ENCODE measurements around the gene ICAM4.

- no peak for TF ChIP-seq POLR2AphosphoS5 (IDR thresholded peaks at IDR 0.05)
- TF ChIP-seq POLR2A (IDR thresholded peaks at IDR 0.05), result no peak
- TF ChIP-seq, protein P1, sequence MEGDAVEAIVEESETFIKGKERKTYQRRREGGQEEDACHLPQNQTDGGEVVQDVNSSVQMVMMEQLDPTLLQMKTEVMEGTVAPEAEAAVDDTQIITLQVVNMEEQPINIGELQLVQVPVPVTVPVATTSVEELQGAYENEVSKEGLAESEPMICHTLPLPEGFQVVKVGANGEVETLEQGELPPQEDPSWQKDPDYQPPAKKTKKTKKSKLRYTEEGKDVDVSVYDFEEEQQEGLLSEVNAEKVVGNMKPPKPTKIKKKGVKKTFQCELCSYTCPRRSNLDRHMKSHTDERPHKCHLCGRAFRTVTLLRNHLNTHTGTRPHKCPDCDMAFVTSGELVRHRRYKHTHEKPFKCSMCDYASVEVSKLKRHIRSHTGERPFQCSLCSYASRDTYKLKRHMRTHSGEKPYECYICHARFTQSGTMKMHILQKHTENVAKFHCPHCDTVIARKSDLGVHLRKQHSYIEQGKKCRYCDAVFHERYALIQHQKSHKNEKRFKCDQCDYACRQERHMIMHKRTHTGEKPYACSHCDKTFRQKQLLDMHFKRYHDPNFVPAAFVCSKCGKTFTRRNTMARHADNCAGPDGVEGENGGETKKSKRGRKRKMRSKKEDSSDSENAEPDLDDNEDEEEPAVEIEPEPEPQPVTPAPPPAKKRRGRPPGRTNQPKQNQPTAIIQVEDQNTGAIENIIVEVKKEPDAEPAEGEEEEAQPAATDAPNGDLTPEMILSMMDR (IDR thresholded peaks at IDR 0.05), result no peak
- no peak for TF ChIP-seq EP300 (IDR thresholded peaks at IDR 0.05)
Measured at GRCh38 chr19:10283301-10284064, 3.3 kb upstream of the ICAM4 start.

Measured in stomach (tissue), 4 donors.